ENCODE measurements around the gene GNG7.

- no peak for TF ChIP-seq POLR2A (IDR thresholded peaks at IDR 0.05)
- TF ChIP-seq, protein P1, sequence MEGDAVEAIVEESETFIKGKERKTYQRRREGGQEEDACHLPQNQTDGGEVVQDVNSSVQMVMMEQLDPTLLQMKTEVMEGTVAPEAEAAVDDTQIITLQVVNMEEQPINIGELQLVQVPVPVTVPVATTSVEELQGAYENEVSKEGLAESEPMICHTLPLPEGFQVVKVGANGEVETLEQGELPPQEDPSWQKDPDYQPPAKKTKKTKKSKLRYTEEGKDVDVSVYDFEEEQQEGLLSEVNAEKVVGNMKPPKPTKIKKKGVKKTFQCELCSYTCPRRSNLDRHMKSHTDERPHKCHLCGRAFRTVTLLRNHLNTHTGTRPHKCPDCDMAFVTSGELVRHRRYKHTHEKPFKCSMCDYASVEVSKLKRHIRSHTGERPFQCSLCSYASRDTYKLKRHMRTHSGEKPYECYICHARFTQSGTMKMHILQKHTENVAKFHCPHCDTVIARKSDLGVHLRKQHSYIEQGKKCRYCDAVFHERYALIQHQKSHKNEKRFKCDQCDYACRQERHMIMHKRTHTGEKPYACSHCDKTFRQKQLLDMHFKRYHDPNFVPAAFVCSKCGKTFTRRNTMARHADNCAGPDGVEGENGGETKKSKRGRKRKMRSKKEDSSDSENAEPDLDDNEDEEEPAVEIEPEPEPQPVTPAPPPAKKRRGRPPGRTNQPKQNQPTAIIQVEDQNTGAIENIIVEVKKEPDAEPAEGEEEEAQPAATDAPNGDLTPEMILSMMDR (IDR thresholded peaks at IDR 0.05), result no peak
Observed at GRCh38 chr19:2553510-2553909, 149.0 kb downstream of the GNG7 start.

Data from adrenal gland (tissue), 5 donors.